Smooth muscle cell (in vitro differentiated cells): ENCODE data around the gene DTHD1. TPM values are rescaled to one million over a fixed set of nuclear protein-coding genes. Genes with fewer than 3 reads are reported as not detected.

Experiments
- DNase-seq: peaks from one replicate; lab custom pipeline; 2025; ENCODE audit not compliant: unreplicated experiment; lab: John Stamatoyannopoulos, UW
- H2AFZ ChIP-seq: fragments of 200-600 bp; sonication (generic); 2 replicates; pipeline ENCODE4 v1.6.0; 2016; ENCODE audit warnings: antibody characterized with exemption, low read depth, mild to moderate bottlenecking
- H3F3A ChIP-seq: fragments of 200-600 bp; sonication (generic); 2 replicates; pipeline ENCODE4 v1.6.0; 2017; ENCODE audit warnings: antibody characterized with exemption, low read depth
- H3K27ac ChIP-seq: fragments of 200-600 bp; sonication (generic); 2 replicates; pipeline ENCODE4 v1.5.1; 2016; ENCODE audit warnings: low read depth, mild to moderate bottlenecking
- H3K27me3 ChIP-seq: fragments of 200-600 bp; sonication (generic); 2 replicates; pipeline ENCODE4 v1.6.1; 2016; ENCODE audit warnings: low read depth, mild to moderate bottlenecking
- H3K36me3 ChIP-seq: fragments of 200-600 bp; sonication (generic); 2 replicates; pipeline ENCODE4 v1.5.1; 2016; ENCODE audit warnings: low read depth
- H3K4me1 ChIP-seq: fragments of 200-600 bp; sonication (generic); 2 replicates; pipeline ENCODE4 v1.5.1; 2016; ENCODE audit warnings: low read depth
- H3K4me2 ChIP-seq: fragments of 200-600 bp; sonication (generic); 2 replicates; pipeline ENCODE4 v1.6.0; 2016; ENCODE audit warnings: mild to moderate bottlenecking
- H3K4me3 ChIP-seq: fragments of 200-600 bp; sonication (generic); 2 replicates; pipeline ENCODE4 v1.5.1; 2016; ENCODE audit warnings: mild to moderate bottlenecking
- H3K79me2 ChIP-seq: fragments of 200-600 bp; sonication (generic); 2 replicates; pipeline ENCODE4 v1.6.0; 2016; ENCODE audit warnings: low read depth, mild to moderate bottlenecking
- H3K9ac ChIP-seq: fragments of 200-600 bp; sonication (generic); 2 replicates; pipeline ENCODE4 v1.6.0; 2016; ENCODE audit warnings: low read depth
- H3K9me3 ChIP-seq: fragments of 200-600 bp; sonication (generic); replicated peaks from 2 replicates; pipeline ENCODE4 v1.5.1; 2016; ENCODE audit warnings: low read depth
- H4K20me1 ChIP-seq: fragments of 200-600 bp; sonication (generic); 2 replicates; pipeline ENCODE4 v1.6.0; 2016; ENCODE audit warnings: low read depth
- WGBS: methylation state at CpG from one replicate; pipeline ENCODE4 v1.1.7; 2016; ENCODE audit warnings: low lambda C conversion rate; 5-methylcytosine and 5-hydroxymethylcytosine counted together
- polyA plus RNA-seq: library from polyadenylated mRNA; unstranded; fragments of >200 nt; fragmentation: Nextera tagmentation; extraction: Ambion mirVana; gene quantifications from 2 replicates; pipeline ENCODE4 v1.2.1, GENCODE V29; 2016
- total RNA-seq: library from RNA; depleted of rRNA; stranded (reverse); fragments of >200 nt; gene quantifications from 2 replicates; pipeline ENCODE4 v1.2.3, GENCODE V29; 2014
- TF ChIP-seq, protein P1 (sequence below): fragments of 200-600 bp; sonication (generic); IDR thresholded peaks from 2 replicates; pipeline ENCODE4 v1.5.1; 2017; ENCODE audit warnings: borderline replicate concordance, mild to moderate bottlenecking, antibody characterized with exemption; ENCODE audit not compliant: insufficient read depth, poor library complexity, severe bottlenecking

DTHD1 gene
- total and polyA plus RNA-seq, 2 experiments from 2014 or later: not detected

GRCh38 chr4:36320117-36320896 lies 38.9 kb downstream of the DTHD1 start:
- H3K79me2 ChIP-seq: no peaks in the 10 kb centered on the region
- H3K4me1 ChIP-seq: no peaks in the 10 kb centered on the region
- TF ChIP-seq, protein P1, sequence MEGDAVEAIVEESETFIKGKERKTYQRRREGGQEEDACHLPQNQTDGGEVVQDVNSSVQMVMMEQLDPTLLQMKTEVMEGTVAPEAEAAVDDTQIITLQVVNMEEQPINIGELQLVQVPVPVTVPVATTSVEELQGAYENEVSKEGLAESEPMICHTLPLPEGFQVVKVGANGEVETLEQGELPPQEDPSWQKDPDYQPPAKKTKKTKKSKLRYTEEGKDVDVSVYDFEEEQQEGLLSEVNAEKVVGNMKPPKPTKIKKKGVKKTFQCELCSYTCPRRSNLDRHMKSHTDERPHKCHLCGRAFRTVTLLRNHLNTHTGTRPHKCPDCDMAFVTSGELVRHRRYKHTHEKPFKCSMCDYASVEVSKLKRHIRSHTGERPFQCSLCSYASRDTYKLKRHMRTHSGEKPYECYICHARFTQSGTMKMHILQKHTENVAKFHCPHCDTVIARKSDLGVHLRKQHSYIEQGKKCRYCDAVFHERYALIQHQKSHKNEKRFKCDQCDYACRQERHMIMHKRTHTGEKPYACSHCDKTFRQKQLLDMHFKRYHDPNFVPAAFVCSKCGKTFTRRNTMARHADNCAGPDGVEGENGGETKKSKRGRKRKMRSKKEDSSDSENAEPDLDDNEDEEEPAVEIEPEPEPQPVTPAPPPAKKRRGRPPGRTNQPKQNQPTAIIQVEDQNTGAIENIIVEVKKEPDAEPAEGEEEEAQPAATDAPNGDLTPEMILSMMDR: no peak
- H3F3A ChIP-seq: no peaks in the 10 kb centered on the region
- no peaks in the 10 kb centered on the region for H3K36me3 ChIP-seq
- WGBS: 84% methylated on average over 6 of the region's 6 CpGs
- peaks cover 3% of the 10 kb centered on the region for H3K27me3 ChIP-seq
- H3K9me3 ChIP-seq: no peaks in the 10 kb centered on the region
- no peaks in the 10 kb centered on the region for H4K20me1 ChIP-seq
- no peak for DNase-seq
- no peak overlapping the region for H3K4me3 ChIP-seq
- H2AFZ ChIP-seq: no peak overlapping the region
- H3K27ac ChIP-seq: no peak overlapping the region
- no peak overlapping the region for H3K4me2 ChIP-seq
- no peak overlapping the region for H3K9ac ChIP-seq

- no peaks in the 10 kb centered on the region for H3K4me1 ChIP-seq
- no peaks in the 10 kb centered on the region for H3K79me2 ChIP-seq
- 64% methylated on average over 4 of the region's 4 CpGs for WGBS
- no peak overlapping the region for H3K27ac ChIP-seq
- H3K4me2 ChIP-seq: no peak overlapping the region
- H3F3A ChIP-seq: no peaks in the 10 kb centered on the region
- no peak overlapping the region for H2AFZ ChIP-seq
- peaks cover 3% of the 10 kb centered on the region for H3K27me3 ChIP-seq
- no peak overlapping the region for H3K4me3 ChIP-seq
- H3K9ac ChIP-seq: no peak overlapping the region
- TF ChIP-seq, protein P1: no peak
- no peaks in the 10 kb centered on the region for H3K36me3 ChIP-seq
- H4K20me1 ChIP-seq: no peaks in the 10 kb centered on the region
- H3K9me3 ChIP-seq: no peaks in the 10 kb centered on the region
- no peak for DNase-seq
Observed at GRCh38 chr4:36321176-36321575, 39.8 kb downstream of the DTHD1 start.

GRCh38 chr4:36322921-36323354 lies 41.5 kb downstream of the DTHD1 start:
- Histone ChIP-seq H3K27me3 (peaks cover 3% of the 10 kb centered on the region), H3K4me2 (no peak overlapping the region), H3K36me3 (no peaks in the 10 kb centered on the region), H3K4me3 (no peak overlapping the region), H3K9ac (no peak overlapping the region), H3K4me1 (no peaks in the 10 kb centered on the region), H2AFZ (no peak overlapping the region), H3K79me2 (no peaks in the 10 kb centered on the region), H3K9me3 (no peaks in the 10 kb centered on the region), H4K20me1 (no peaks in the 10 kb centered on the region), H3K27ac (no peak overlapping the region), H3F3A (no peaks in the 10 kb centered on the region)
- TF ChIP-seq, protein P1: no peak
- DNase-seq: no peak
- 89% methylated on average over 7 of the region's 7 CpGs for WGBS
